WTC11 (cell line): Measurements from ENCODE around the gene RAB13.

Source experiments
- CTCF ChIP-seq: fragments of 200-600 bp; IDR thresholded peaks from 2 replicates; pipeline ENCODE4 v1.8.0; 2022; ENCODE audit warnings: antibody characterized with exemption
- ELF4 ChIP-seq: sonication (generic); formaldehyde crosslinking; IDR thresholded peaks from 2 replicates; pipeline ENCODE4 v1.8.1; 2022; ENCODE audit warnings: low read depth, mild to moderate bottlenecking, moderate library complexity, missing genetic modification reagents
- HMGXB4 ChIP-seq: sonication (generic); formaldehyde crosslinking; IDR thresholded peaks from 2 replicates; pipeline ENCODE4 v1.8.1; 2023; ENCODE audit warnings: mild to moderate bottlenecking, moderate library complexity, missing genetic modification reagents
- JAZF1 ChIP-seq: fragments of 250-450 bp; sonication (Bioruptor Pico); IDR thresholded peaks from 2 replicates; pipeline ENCODE4 v1.9.0; 2021; ENCODE audit warnings: moderate library complexity, mild to moderate bottlenecking, inconsistent platforms
- NFYB ChIP-seq: sonication (generic); formaldehyde crosslinking; conservative IDR thresholded peaks from 2 replicates; pipeline ENCODE4 v1.8.0; 2022; ENCODE audit warnings: low read depth, missing genetic modification reagents
- TEAD4 ChIP-seq: sonication (generic); formaldehyde crosslinking; IDR thresholded peaks from 2 replicates; pipeline ENCODE4 v1.8.0; 2022; ENCODE audit warnings: mild to moderate bottlenecking, missing genetic modification reagents

GRCh38 chr1:153937331-153937730 lies 48.8 kb downstream of the RAB13 start:
- TF ChIP-seq NFYB (CRISPR knock-in tag) (no peak), CTCF (no peak), TEAD4 (CRISPR knock-in tag) (no peak), JAZF1 (CRISPR knock-in tag) (no peak), ELF4 (CRISPR knock-in tag) (no peak), HMGXB4 (CRISPR knock-in tag) (no peak)
